Amniotic stem cell (primary cell): ENCODE data around the gene KCNIP1.
"Not testable (repeated sequence)": the region's sequence is repeated elsewhere in the genome, so short reads cannot be mapped to it uniquely, and the experiment has no call there.

ENCODE experiments used
- DNase-seq: peaks from one replicate; lab custom pipeline; 2025; lab: John Stamatoyannopoulos, UW

Gene KCNIP1

GRCh38 chr5:170749911-170750431, 246.2 kb downstream of the KCNIP1 start:
- DNase-seq = no peak

DNA sequence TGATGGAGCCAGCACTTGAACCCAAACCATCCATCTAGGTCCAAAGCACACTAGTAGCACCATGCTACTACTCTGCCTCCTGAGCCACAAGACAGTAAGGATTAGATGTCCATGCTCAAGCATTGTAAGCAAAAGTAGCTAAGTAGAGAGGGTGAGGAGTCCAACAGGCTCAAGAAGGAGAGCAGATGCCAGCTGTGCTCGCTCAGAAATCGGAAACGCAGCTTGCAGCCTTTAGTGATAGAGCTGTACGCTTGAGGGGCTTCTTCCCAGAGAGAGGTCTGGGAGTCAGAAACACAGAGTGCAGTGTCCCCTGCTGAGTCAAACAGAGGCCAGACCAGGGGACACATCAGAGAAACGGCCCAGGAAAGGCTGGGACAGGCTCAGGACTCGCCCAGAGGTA, 247.0 kb downstream of the KCNIP1 start:
- DNase-seq = no peak

GRCh38 chr5:170751631-170752030, 247.8 kb downstream of the KCNIP1 start:
- DNase-seq = no peak

DNA sequence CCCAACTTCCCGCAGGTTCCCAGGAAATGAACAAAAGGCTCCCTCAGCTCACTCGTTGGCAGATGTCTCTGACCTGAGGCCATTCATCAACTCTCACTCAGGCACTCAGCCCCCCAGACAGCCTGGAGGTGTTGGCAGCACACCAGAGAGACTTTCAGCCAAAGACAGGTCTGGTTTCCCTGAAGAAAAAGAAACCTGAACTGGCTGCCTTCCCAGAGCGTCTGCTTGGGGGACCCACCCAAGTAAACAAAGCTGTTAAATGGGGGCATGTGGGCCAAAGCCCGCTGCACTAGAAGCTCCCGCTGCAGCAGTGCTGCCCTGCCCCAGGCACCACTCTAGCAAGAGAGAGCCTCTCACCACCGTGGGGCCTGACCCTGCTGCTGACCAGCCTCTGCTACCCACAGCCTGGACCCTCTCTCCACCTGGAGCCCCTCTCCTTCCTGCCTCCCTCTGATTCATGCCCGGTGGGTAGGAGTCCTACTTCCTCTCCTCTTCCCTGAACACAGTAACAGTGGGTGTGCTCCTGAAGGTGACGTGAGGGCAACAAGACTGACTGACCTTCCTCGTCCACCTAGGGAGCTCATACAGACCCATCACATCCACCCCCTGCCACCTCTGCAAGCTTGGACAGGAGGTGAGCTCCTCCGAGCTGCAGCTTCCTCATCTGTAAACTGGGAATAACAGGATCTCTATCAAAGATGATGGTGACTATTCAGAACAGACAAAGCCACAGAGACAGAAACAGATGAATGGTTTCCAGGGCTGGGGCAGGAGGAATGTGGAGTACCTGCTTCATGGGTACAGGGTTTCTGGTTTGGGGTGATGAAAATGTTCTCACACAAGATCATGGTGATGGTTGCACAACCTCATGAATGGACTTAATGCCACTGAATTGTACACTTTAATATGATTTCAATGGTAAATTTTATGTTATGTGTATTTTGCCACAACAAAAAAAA, 248.7 kb downstream of the KCNIP1 start:
- DNase-seq = no peak

DNA sequence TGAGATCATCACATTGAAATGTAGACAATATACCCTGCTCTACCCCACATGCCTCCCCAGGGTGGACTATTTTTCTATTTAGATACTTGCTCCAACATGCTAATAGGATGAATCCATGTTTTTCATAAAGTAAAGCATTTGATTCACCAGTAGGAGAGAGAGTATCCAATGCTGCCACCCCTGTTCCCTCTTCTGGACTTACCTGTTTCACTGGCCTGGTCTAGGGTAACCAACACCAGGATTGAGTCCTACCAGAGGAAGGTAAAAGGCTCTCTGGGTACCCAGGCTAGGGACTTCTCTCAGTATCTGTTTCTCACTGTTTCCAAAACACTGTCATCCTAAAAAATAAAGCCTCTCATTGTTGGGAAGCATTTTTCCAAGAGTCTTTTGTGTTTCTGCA, 249.5 kb downstream of the KCNIP1 start:
- no peak for DNase-seq

DNA sequence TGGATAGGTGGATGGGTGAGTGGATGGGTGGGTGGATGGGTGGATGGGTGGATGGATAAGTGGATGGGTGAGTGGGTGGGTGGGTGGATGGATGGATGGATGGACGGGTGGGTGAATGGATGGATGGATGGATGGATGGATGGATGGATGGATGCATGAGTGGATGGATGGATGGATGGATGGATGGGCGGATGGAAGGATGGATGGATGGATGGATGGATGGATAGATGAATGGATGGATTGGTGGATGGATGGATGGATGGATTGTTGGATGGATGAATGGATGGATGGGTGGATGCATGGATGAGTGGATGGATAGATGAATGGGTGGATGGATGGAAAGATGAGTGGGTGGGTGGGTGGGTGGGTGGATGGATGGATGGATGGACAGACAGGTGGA, 250.7 kb downstream of the KCNIP1 start:
- not testable (repeated sequence) for DNase-seq

DNA sequence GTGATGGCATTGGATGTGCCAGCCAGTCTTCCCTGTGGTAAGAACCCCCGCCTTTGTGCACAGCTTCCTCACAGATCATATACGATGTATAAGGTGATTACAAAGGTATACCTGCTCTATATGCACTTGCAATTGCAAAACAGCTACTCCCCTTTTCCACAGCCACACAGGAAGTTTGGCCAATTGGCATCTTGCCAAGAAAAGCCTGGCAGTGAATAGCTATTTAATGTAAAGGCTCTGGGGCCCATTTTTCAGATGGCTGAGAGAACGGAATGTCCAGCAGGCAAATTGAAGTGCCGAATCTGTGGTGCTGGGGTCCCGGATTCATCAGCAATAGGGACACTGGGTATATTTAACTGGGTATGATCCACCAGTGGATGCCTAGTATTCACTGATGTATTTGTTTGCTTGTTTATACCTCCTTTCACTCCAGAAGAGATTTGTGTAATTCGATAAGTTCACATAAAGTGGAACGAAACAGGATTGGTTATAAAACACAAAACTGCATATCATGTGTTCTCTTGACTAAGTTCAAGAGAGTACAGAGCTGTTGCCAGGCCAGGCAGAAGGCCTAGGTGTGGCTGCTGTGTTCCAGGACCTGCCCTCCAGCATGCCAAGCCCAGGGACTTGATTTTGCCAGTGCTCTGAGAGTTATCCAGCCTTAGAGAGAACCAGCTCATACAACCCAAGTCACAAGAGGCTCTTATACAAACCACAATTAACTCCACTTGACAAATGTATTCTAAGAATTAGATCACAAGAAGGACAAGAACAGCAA, 252.0 kb downstream of the KCNIP1 start:
- no peak for DNase-seq

GRCh38 chr5:170756691-170757090, 252.9 kb downstream of the KCNIP1 start:
- no peak for DNase-seq

GRCh38 chr5:170757182-170757601, 253.4 kb downstream of the KCNIP1 start:
- no peak for DNase-seq

- DNase-seq = no peak
These were observed 253.8 kb downstream of the KCNIP1 start for GRCh38 chr5:170757669-170758068.

DNA sequence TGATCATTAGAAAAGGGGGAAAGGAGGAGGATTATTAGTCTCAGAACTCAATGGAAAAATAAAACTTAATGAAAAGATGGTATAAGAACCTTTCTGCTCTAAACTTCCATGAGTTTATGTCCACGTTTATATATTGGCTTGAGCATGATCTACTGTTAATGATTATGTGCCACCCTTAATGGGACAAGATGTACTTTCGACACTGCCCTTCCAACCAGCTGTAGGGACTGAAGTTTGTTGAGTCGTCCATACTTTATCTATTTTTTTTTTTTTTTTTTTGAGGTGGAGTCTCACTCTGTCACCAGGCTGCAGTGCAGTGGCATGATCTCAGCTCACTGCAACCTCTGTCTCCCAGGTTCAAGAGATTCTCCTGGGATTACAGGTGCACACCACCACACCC, 254.7 kb downstream of the KCNIP1 start:
- DNase-seq = no peak

GRCh38 chr5:170760113-170760512, 256.3 kb downstream of the KCNIP1 start:
- DNase-seq = no peak

- no peak for DNase-seq
These were observed 257.4 kb downstream of the KCNIP1 start for GRCh38 chr5:170761048-170761707.

- no peak for DNase-seq
These were observed 257.9 kb downstream of the KCNIP1 start for GRCh38 chr5:170761708-170762066.

GRCh38 chr5:170762298-170762697, 258.5 kb downstream of the KCNIP1 start:
- not testable (repeated sequence) for DNase-seq

GRCh38 chr5:170765868-170766267, 262.0 kb downstream of the KCNIP1 start:
- not testable (repeated sequence) for DNase-seq

DNA sequence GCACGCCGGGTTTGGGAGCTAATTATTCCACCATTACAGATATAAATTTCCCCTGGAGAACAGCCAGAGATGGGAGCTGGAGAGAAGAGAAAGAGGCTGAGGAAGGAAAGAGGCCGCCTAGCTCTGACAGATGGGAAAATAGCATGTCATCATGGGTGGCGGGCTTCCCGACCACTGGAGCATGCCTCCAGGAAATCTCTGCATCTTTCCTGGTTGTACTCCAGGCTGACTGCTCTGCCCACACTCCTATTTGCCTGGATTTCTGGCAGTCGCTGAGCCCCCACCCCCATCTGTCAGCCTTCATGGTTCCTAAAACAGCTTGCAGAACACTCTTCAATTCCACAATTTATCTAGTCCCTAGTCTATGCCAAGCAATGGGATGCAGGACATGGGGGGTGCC, 265.4 kb downstream of the KCNIP1 start:
- DNase-seq = no peak

DNA sequence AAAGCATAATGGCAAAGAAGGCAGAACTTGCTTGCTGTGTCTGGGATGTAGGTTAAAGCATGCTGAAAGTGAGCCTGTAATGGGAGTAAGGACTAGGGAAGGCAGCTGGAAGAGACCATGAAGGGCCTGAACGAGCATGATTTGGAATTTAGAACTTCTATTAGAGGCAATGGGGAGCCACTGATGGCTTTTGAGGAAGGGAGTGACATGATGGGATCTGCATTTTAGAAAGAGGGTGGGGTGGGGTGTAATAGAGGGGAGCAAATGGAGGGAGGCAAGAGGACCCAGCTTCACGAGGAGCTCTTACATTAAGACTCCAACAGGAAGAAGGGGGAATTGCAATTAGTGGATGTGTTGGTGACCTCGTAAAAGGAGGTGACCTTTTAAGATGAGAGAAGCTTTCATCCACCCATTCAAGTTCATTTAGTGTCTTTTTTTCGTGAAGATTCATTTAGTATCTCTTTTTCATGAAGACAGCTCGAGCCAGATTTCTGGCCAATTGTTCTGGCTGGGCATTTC, 266.1 kb downstream of the KCNIP1 start:
- DNase-seq = no peak

GRCh38 chr5:170771496-170771895, 267.7 kb downstream of the KCNIP1 start:
- DNase-seq = no peak

DNA sequence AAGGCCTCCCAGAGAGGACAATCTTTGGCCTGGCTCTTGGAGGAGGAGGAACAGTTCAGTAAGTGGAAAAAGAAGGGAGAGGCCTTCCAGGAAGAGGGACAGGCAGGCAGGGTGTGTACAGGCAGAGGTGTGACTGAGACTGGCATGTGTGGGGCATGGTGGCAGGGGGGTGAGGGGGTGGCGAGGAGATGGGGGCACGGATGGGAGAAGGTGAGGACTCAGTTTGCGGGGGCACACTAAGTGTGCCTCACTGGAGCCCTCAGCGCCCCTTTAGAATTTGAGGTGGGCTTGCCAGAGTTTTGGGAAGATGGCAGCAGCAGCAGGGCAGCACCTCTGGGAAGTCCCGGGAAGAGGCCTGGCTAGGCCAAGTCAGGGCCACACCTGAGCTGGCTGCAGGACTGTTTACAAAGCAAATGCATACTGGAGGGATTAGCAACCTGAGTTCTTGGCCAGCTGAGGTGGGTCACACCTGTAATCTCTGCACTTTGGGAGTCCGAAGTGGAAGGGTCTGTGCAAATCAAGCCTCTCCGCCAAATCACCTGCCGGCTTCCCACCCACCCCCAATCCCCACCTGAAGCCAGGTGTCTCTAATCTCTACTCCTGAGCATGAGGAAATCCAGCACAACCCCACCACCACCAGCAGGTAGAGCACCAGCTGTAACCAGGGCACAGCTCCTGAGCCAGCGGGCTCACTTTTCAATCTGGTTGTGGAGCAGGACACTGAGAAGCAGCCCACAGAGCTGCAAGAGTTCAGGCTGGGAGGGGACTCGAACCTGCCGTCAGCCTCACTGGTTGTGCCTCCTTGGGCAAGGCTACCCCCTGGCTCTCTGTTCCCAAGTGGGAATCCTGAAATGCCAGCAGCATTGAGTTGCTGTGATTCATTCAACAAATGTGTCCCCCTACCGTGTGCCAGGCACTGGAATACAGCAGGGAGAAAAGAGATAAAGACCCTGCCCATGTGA, 269.5 kb downstream of the KCNIP1 start:
- no peak for DNase-seq

DNA sequence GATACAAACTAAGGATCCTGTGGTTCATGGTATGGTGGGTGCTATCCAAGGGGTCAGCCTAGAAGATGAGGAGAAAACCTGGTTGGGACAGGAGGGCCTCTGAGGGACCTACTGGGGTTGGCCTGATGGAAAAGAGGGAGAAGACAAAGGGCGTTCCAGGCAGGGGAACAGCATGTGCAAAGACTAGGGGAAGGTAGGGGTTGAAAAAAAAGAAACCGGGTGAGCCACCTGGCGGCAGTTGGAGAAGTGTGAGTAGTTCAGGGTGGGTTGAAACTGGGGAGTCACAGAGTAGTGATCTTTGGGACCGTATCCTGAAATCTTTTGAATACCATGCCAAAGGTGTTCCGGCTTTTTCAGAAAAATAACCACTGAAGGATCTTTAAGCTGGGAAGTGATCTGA, 271.0 kb downstream of the KCNIP1 start:
- no peak for DNase-seq
